SW 1271 (cell line): ENCODE data around the gene SNAPIN.
"Not testable (repeated sequence)": the region's sequence is repeated elsewhere in the genome, so short reads cannot be mapped to it uniquely, and the experiment has no call there.

Source experiments
- DNase-seq, 2 experiments: peaks; one replicate each; lab custom pipeline; 2025; lab: John Stamatoyannopoulos, UW

Gene SNAPIN

DNA sequence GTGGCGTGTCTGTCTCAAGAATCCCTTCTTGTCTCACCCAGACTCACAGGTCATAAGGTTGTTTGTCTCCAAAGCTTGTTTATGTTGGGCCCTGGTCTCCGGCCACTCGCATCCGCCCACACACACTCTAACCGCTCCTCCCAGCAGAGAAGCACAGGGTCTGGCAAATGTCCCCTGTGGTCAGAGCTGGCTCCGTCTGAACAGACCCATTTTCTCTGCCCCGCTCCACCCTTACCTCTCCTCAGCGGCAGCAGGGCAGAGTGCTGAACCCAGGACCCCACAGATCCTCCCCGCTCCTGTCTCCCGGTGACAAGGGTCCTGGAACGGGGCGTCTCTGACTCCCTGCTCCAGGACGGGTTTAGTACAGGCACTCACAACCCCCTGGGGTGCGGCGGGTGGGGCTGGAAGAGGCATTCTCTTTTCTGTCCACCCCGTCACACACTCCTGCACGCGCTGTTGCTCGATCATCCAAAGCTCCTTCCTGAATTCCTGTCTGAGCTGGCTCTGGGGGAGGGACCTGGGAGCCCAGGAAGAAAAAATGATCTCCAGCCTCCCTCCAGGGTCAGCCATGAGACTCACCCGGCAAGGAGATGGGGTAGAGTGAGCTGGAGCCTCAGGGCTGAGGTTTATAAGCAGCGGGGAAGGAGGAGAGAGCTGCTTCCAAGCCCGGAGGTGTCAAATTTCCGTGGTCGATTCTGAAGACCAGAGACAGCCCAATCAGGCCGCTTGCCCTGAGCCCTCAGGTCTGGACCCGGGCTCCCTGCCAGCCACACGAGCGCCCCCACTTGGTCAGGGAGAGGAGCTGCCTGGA lies 31.4 kb upstream of the SNAPIN start, which contains the start of gene S100A13:
Gene S100A13 (minus strand): TSS at position 602 of the 811 bp plus-strand sequence. CDS start 1,033 bp downstream, outside the sequence.
- peak; percentile 50 to 72 for DNase-seq

DNA sequence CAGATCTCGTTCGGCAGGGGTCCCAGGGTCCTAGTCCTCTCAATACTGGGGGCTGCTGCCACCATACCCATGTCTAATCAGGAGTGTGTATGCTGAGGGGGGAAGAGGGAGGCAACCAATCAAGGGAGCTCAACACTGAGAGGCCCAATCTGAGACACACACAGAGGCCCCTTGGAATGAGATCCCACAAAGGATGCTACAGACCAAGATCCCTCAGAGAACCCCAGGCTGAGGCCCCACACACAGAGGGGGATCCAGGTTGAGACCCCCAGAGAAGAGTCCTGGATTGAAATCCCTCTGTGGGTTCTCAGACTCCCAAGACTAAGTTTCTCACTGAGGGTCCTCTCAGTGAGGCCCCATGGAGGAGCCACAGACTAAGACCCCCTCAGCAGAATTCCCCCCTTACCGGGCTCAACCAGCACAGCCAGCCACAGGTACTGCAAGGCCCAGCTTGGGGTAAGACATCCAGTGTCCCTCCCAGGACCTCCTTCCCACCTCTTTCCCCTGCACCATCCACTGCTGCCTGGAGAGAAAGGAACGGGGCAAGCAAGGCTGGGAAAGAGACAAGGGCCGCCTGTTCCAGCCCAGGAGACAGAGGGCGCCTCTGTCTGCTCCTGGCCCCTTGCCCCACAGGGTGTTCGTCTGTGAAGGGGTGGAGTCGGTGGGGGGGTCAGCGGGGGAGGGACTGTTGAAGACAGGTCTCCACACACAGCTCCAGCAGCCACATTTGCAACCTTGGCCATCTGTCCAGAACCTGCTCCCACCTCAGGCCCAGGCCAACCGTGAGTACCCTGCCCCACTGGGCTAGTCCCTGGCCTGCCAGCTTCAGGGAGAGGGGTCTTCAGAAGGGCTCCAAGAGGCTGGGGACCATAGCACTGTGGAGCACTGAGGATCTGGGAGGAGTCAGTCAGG lies 30.5 kb upstream of the SNAPIN start, which contains the start of gene S100A1:
Gene S100A1 (plus strand): TSS at position 720 of the 912 bp plus-strand sequence. CDS start 2,088 bp downstream, outside the sequence.
- DNase-seq, result no peak

DNA sequence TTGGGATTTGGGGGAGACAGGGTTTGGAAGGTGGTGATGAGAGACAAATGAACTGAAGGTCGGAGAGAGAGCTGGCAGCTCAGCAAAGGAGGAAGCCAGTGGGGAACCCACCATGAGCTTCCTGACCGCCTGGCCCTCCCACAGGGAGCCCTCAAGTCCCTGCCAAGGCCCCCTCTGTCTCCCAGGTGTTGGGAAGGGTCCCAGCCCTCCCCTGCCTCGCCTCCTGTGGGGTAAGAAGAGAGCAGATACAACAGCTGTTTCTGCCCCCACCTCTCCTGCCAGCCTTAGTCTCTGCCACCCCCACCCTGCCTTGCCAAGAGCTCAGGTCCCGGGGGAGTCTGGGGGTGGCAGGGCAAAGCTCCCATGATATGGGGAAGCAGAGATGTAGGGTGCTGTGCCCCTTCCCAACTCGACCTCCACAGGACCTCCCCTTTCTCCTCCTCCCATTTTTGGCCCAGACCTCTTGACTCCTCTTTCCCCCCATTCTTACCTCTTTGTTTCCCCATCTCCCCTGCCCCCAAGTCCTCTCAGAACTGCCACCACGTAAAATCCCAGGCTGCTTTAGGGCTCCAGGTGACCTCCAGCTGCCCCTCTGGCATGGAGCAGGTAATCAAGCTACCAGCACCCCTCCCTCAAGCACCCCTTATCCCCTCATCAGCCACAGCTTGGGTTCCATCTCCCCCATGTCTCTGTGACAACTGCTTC lies 29.7 kb upstream of the SNAPIN start:
- no peak for DNase-seq

DNA sequence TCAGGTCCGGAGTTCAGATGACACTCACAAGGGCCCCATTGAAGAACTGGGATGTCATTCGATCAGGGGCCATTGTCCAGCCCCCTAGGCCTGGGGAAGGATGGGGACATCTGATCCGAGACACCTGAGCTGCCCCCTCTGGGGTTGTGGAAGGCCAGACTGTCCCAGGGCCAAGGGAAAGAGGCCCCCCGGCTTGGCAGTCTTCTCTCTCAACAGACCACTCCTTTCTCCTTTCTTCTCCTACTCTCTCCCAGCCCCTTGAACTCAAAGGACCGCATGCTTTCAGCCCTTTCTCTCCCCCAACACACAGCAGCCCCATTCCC lies 29.2 kb upstream of the SNAPIN start:
- no peak for DNase-seq

DNA sequence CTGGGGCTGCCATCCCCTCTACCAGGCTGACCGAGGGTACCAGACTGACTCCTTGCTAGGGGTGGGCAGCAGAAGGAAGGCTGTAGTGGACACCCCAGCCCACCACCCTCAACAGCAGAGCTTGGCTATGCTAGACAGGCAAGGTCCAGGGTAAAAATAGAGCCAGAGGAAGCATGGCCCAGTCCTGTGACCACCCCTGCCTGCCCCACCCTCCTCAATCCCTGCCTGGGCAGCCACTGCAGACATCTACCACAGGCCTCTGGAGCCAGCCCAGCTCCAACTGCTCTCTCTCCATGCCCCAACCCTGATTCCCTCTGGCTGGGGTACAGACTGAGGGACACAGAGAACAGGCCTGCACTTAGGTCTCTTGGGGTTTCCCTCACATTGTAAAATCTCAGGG lies 28.5 kb upstream of the SNAPIN start:
- no peak for DNase-seq

DNA sequence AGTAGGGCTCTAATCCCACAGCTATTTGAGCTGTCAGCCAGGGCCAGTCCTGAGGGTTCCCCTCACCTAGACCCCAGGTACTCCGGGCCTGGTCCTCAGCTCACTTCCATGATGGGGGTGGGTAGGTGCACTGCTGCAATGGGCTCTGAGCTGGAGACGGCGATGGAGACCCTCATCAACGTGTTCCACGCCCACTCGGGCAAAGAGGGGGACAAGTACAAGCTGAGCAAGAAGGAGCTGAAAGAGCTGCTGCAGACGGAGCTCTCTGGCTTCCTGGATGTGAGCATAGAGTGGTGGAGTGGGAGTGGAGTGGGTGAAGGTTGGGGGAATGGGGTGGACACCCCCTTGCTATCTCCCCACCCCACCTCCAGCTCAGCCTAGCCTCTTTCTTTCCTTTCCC lies 28.1 kb upstream of the SNAPIN start:
- no peak for DNase-seq

DNA sequence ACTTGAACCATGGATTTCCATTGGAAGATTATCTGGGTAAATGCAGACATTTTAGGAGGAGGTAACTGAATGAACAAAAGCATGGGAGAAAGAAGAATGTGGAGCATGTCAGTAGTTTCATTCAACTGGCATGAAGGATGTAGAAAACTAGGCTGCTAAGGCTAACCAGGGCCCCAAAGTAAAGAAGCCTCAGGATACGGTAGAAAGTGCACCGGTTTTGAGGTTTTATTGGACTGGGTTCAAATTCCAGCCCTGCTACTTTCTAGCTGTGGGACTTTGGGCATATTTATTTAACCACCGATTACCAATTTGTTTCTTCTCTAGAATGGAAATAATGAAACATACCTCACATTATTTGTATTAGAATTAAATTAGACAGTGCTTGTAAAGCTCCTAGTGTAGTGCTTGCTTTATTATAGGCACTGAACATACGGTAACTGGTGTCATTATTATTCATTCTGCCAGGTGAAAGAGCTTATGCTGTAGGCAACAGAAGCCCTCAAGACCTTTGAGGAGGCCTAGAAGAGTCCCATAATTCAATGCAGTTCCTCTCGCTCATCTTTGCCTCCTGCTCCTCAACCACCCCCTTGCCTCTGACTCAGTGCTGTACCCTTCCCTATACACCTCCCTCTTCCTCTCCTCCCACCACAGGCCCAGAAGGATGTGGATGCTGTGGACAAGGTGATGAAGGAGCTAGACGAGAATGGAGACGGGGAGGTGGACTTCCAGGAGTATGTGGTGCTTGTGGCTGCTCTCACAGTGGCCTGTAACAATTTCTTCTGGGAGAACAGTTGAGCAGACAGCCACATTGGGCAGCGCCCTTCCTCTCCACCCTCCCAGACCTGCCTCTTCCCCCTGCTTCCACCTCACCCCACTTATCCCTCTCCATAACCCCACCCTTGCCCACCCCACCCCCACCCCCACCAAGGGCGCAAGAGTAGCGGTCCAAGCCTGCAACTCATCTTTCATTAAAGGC lies 27.2 kb upstream of the SNAPIN start:
- DNase-seq, result no peak

DNA sequence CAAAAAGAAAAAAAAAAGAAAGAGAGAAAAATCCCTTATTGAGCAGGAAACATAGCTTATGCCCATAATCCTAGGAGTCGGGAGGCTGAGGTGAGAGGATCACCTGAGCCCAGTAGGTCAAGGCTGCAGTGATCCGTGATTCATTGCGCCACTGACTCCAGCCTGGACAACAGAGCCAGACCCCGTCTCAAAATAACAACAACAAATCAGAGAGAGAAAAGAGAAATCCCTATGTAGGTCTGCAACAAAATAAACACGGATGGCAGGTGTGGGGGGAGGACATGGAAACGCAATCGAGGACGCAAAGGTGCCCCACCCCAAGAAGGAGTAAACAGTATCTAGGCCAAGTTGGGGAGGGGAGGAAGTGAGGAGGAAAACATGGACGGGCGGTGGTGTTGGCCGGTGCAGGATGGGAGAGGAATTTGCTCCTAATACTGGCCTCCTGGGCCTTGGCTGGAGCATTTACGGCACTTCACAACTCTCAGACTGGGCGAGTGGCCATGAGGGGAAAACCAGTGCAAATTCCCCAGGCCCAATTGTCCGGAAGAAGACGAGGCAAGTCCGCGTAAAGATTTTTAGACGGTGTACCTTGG lies 25.2 kb upstream of the SNAPIN start:
- no peak for DNase-seq

DNA sequence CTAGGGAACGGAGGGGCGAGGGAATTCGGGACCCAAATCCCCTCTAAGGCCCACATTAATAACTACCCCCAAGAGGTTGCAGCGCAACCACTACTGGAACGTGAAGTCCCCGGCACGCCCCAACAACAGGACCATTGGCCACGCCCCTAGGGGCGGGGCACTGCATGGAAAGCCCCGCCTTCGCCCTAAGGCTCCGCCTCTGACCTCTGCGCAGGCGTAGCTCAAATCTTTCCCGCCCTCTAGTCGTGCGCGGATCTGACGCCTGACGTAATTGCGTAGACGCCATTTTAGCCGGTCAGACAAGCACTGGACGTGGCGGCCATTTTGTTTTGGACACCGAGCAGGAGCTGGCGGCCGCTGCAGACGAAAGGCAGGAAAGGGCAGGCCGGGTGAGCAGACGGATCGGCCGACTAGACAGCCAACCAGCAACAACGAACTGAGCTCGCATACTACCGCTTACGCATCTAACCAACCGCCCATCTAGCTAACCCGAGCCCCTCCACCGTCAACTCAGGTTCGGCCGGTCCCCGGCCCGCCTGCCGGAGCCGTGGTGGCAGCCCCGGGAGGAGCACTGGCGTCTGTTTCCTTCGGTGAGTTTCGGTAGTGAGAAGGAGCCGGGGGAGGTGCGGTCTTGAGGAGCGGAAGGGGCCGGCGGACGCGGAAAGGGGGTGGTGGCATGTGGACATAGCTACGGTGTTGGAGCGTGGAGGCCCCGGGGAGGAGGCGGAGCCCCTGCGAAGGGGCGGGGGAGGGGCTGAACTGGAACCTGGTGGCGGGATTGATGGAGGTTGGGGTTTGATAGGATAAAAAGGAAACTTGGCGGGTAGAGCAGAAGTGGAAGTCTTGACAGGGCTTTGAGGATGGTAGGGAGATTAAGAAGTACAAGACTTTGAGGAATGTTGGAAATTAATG lies 24.5 kb upstream of the SNAPIN start, which contains the start of gene CHTOP:
Gene CHTOP (plus strand): TSS at position 313 of the 912 bp plus-strand sequence. CDS start 2,523 bp downstream, outside the sequence.
- DNase-seq, result peak; percentile 84

DNA sequence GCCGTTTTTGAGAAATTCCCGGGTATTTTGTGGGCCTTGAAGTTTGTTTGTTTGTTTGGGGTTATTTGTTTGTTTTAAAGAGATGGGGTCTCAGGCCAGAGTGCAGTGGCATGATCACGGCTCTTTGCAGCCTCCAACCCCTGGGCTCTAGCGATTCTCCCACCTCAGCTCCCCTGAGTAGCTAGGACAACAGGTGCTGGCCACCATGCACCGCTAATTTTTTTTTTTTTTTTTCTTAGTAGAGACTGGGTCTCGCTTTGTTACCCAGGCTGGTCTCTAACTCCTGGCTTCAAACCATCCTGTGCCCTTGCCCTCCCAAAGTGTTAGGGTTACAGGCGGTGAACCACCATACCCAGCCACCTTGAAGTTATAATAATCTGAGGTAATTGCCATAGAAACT lies 22.6 kb upstream of the SNAPIN start:
- no peak for DNase-seq

DNA sequence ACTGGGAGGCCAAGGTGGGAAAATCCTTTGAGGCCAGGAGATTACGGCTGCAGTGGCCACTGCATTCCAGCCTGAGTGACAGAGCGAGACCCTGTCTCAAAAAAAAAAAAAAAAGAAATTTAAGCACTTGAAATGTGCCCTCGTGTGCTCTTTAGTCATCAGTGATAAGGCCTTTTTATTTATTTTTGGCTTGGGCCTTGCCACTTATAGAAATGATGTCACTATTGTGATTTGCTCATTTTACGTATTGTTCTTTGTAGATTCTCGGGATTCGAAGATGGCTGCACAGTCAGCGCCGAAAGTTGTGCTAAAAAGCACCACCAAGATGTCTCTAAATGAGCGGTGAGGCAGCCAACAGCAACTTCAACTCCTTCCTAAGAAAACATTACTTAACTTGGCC lies 22.2 kb upstream of the SNAPIN start:
- DNase-seq, result no peak

DNA sequence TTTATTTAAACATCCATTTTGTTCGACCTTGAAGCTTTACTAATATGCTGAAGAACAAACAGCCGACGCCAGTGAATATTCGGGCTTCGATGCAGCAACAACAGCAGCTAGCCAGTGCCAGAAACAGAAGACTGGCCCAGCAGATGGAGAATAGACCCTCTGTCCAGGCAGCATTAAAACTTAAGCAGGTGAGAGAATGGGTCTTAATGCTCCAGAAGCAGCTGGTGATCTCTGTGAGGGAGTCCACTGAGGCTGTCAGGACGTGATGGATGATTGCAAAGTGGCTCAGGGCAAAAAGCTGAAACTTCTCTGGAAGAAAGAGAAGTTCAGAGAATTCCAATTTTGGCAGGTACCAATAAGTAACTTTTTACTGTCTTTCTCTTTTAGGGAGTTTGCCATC lies 20.2 kb upstream of the SNAPIN start:
- no peak for DNase-seq

DNA sequence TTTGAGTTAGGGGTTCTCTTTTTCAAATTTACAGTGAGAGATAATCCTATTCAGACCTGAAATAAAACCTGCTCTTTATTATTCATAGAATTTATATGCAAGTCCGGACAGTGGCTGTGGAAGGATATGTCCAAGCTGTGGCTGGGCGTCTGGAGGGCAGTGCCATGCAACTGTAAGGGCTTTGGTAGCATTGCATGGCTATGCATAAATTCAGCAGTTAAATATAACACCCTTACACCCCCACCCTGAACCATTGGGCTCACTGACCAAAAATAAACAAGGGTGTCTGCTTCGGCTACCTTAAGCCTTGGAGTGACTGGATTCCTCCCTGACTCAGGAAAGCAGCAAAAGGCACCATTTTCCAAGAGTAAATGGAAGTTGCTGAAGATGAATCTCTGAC lies 19.2 kb upstream of the SNAPIN start:
- DNase-seq, result no peak

DNA sequence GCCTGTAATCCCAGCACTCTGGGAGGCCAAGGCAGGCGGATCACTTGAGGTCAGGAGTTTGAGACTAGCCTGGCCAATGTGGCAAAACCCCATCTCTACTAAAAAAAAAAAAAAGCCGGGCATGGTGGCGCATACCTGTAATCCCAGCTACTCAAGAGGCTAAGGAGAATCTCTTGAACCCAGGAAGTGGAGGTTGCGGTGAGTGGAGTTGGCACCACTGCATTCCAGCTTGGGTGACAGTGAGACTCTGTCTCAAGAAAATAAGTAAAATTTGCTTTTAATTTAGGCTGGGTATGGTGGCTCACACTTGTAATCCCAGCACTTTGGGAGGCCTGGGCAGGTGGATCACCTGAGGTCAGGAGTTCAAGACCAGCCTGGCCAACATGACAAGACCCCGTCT lies 18.3 kb upstream of the SNAPIN start:
- not testable (repeated sequence) for DNase-seq

DNA sequence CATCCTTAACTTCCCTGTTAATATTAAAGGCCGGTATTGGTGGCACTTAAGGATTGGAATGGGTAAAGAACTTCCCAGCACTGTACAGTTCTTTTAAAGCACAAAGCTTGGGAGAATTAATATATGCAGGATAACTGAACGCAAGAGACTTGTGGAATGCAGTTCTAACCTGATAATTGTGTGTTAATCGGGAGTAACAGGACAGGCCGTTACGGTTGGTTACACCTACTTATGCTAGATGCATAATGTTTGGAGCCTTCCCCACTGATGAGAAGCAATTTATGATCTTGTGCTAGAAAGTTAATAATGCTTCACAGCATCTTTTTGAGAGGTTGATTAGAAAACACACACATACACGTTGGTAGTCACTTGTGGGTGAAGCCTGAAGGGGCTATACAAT lies 17.6 kb upstream of the SNAPIN start:
- DNase-seq, result no peak

DNA sequence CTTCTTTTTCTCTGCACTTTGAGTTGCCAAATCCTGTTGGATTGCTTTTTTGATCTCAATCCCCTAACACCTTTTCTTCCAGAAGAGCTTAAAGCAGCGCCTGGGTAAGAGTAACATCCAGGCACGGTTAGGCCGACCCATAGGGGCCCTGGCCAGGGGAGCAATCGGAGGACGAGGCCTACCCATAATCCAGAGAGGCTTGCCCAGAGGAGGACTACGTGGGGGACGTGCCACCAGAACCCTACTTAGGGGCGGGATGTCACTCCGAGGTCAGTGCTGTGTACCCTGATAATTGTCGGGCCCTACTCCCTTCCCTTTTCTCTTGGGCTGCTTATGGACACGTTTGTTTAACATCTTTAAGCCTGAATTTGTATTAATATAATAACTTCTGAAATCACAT lies 16.3 kb upstream of the SNAPIN start:
- no peak for DNase-seq

DNA sequence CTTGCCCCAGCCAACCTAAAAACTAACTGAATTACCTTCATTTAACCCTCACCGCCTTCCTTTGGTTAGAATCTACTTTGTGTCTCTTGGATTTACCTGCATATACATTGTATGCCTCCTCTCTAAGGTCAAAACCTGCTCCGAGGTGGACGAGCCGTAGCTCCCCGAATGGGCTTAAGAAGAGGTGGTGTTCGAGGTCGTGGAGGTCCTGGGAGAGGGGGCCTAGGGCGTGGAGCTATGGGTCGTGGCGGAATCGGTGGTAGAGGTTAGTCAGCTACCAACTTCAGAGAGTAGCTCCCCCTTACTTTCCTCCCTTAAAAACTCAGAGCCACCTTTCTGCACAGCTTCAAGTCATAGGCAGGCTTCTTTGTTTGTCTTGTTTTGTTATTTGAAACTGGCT lies 15.4 kb upstream of the SNAPIN start:
- DNase-seq, result no peak

DNA sequence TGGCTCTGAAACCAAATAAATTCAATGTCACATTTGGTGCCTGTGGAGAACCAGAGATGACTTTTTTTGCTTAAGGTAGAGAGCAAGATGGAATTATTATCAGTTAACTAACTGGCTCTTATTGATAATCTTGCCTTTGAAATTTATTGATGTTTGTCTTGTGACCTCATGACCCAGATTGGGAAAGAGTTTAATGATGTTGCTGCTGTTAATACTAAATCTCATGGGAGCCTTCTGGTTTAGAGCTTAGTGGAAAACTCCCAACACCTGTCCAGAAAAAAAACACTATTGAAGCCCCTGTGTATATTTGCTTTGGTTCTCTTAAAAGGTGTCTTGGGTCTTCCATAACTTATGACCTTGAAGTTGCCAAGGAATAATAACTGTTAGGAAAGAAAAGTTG lies 14.7 kb upstream of the SNAPIN start:
- DNase-seq, result no peak

DNA sequence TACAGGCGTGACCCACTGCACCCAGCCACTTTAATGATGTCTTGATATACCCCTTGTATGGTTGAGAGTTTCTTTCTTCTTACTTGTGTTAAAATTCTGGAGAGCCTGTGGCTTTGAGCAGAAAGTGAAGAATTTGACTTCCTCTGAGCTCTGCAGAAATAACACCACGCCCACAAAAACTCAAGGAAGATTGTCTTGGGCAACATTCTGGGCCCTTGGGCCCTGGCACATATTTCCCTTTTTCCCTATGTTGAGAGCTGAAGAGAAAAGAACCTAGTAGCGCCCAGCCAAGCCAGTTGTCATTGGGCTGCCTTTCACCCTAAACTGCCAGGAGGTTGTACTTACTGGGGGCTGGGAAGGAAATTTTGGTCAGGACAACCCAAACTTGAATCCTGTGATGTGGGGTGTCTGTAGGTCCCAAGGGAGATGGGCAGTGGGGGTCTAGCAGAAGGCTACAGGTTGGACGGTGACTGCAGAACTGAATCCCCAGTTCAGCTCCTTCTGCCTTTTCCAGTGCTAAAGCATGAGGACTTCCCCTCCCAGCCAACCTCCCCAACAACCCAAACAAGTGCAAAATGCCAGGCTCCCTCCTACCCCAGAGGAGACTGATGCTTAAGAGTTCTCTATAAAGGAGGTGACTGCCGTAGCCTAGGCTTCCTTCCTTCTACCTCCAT lies 11.7 kb upstream of the SNAPIN start:
- DNase-seq, result no peak
